Stomach (tissue), 4 donors: ENCODE measurements around the gene SERPINB1.

Experiments
- CTCF ChIP-seq, 7 experiments: fragments of 450-650 bp in 4 of 7; fragments of 200-600 bp in 3 of 7; sonication (generic) in 3 of 7; IDR thresholded peaks; one replicate each; pipeline ENCODE4 v1.5.1; 2016 to 2019; ENCODE audit warnings: antibody characterized with exemption in 7 of 7, control low read depth in 2 of 7, mild to moderate bottlenecking in 1 of 7
- EP300 ChIP-seq: sonication (generic); formaldehyde crosslinking; IDR thresholded peaks from one replicate; pipeline ENCODE4 v1.6.1; 2017; ENCODE audit warnings: antibody characterized with exemption
- POLR2A ChIP-seq, 4 donors: fragments of 450-650 bp; IDR thresholded peaks; one replicate each; pipeline ENCODE4 v1.6.1; 2016; ENCODE audit warnings: antibody characterized with exemption in 4 of 4, control low read depth in 2 of 4, mild to moderate bottlenecking in 1 of 4, moderate library complexity in 1 of 4
- POLR2AphosphoS5 ChIP-seq, 3 donors: sonication (generic); formaldehyde crosslinking; IDR thresholded peaks; one replicate each; pipeline ENCODE4 v1.6.1; 2016; ENCODE audit warnings: antibody characterized with exemption in 3 of 3

- TF ChIP-seq CTCF (IDR thresholded peaks at IDR 0.05) (no peak), POLR2A (IDR thresholded peaks at IDR 0.05) (no peak), EP300 (no peak), POLR2AphosphoS5 (IDR thresholded peaks at IDR 0.05) (no peak)
Measured at GRCh38 chr6:2884804-2885203, 43.1 kb upstream of the SERPINB1 start.
